Mesenchymal stem cell (in vitro differentiated cells and primary cell): ENCODE data around the gene LAIR2.
A peak's percentile ranks its signal among the peaks of the same experiment; 100 is the strongest.

ENCODE experiments used
- DNase-seq: peaks from one replicate; pipeline ENCODE4 v3.0.0-alpha.2; 2013
- H2AFZ ChIP-seq: one replicate; pipeline ENCODE4 v1.6.1; 2013; ENCODE audit warnings: low read depth, mild to moderate bottlenecking, control low read depth, inconsistent platforms, low read length, moderate library complexity
- H2AK5ac ChIP-seq: 2 replicates; pipeline ENCODE4 v1.6.1; 2013; ENCODE audit warnings: low read length, moderate library complexity, mild to moderate bottlenecking, inconsistent platforms; ENCODE audit not compliant: severe bottlenecking
- H2BK120ac ChIP-seq: one replicate; pipeline ENCODE4 v1.6.1; 2013; ENCODE audit warnings: low read depth, mild to moderate bottlenecking, inconsistent platforms, low read length, moderate library complexity
- H2BK12ac ChIP-seq, 2 experiments: one replicate each; pipeline ENCODE4 v1.6.1; 2013; ENCODE audit warnings: inconsistent platforms in 2 of 2, low read length in 2 of 2, mild to moderate bottlenecking in 2 of 2, moderate library complexity in 2 of 2, control low read depth in 1 of 2
- H2BK15ac ChIP-seq: one replicate; pipeline ENCODE4 v1.6.1; 2013; ENCODE audit warnings: mild to moderate bottlenecking, low read depth, inconsistent platforms; ENCODE audit not compliant: poor library complexity, severe bottlenecking
- H2BK5ac ChIP-seq: 2 replicates; pipeline ENCODE4 v1.6.1; 2013; ENCODE audit warnings: low read depth, mild to moderate bottlenecking, low read length, control low read depth, inconsistent platforms; ENCODE audit not compliant: poor library complexity, severe bottlenecking
- H3K14ac ChIP-seq, 2 experiments: one replicate each; pipeline ENCODE4 v1.6.1; 2013; ENCODE audit warnings: inconsistent platforms in 2 of 2, low read length in 2 of 2, control low read depth in 1 of 2, mild to moderate bottlenecking in 1 of 2, moderate library complexity in 1 of 2
- H3K18ac ChIP-seq, 2 experiments: one replicate each; pipeline ENCODE4 v1.6.1; 2013; ENCODE audit warnings: inconsistent platforms in 2 of 2, low read length in 2 of 2, control low read depth in 1 of 2, low read depth in 1 of 2, mild to moderate bottlenecking in 1 of 2
- H3K23ac ChIP-seq, 2 experiments: one replicate each; pipeline ENCODE4 v1.6.1; 2013; ENCODE audit warnings: inconsistent platforms in 2 of 2, low read length in 2 of 2, mild to moderate bottlenecking in 2 of 2, moderate library complexity in 2 of 2, control low read depth in 1 of 2
- H3K27ac ChIP-seq: 2 replicates; pipeline ENCODE4 v1.5.1; 2013; ENCODE audit warnings: mild to moderate bottlenecking, moderate library complexity, low read length, control low read depth, inconsistent platforms; ENCODE audit not compliant: poor library complexity, severe bottlenecking
- H3K27me3 ChIP-seq, 2 experiments: 2 replicates each; pipeline versions ENCODE4 v1.6.1 to v1.7.0; 2013; ENCODE audit warnings: low read length in 2 of 2, mild to moderate bottlenecking in 2 of 2, moderate library complexity in 2 of 2, control low read depth in 1 of 2, inconsistent platforms in 1 of 2; ENCODE audit not compliant: control insufficient read depth in 1 of 2, insufficient read depth in 1 of 2
- H3K36me3 ChIP-seq, 2 experiments: 2 replicates each; pipeline versions ENCODE4 v1.6.1 to v1.7.0; 2013; ENCODE audit warnings: low read length in 2 of 2, control low read depth in 1 of 2, inconsistent platforms in 1 of 2, low read depth in 1 of 2, mild to moderate bottlenecking in 1 of 2; ENCODE audit not compliant: insufficient read depth in 2 of 2, control insufficient read depth in 1 of 2
- H3K4ac ChIP-seq, 2 experiments: one replicate each; pipeline ENCODE4 v1.6.1; 2013; ENCODE audit warnings: inconsistent platforms in 2 of 2, low read length in 2 of 2, mild to moderate bottlenecking in 2 of 2, moderate library complexity in 2 of 2, control low read depth in 1 of 2, low read depth in 1 of 2
- H3K4me1 ChIP-seq: 2 replicates; pipeline ENCODE4 v1.6.1; 2013; ENCODE audit warnings: low read depth, low read length, control low read depth; ENCODE audit not compliant: control insufficient read depth, insufficient read depth
- H3K4me2 ChIP-seq: 2 replicates; pipeline ENCODE4 v1.6.1; 2013; ENCODE audit warnings: low read length, mild to moderate bottlenecking, inconsistent platforms; ENCODE audit not compliant: poor library complexity, severe bottlenecking
- H3K4me3 ChIP-seq, 2 experiments: 2 replicates each; pipeline versions ENCODE4 v1.5.1 to v1.7.0; 2013; ENCODE audit warnings: low read length in 2 of 2, mild to moderate bottlenecking in 2 of 2, control low read depth in 1 of 2, low read depth in 1 of 2; ENCODE audit not compliant: insufficient read depth in 1 of 2
- H3K79me1 ChIP-seq: replicated peaks from 2 replicates; pipeline ENCODE4 v1.6.1; 2013; ENCODE audit warnings: mild to moderate bottlenecking, control low read depth, low read length, inconsistent platforms; ENCODE audit not compliant: poor library complexity, severe bottlenecking
- H3K9ac ChIP-seq: 2 replicates; pipeline ENCODE4 v1.7.0; 2013; ENCODE audit warnings: mild to moderate bottlenecking, low read length, moderate library complexity
- H3K9me3 ChIP-seq: 2 replicates; pipeline ENCODE4 v1.7.0; 2013; ENCODE audit warnings: mild to moderate bottlenecking, low read length; ENCODE audit not compliant: control insufficient read depth
- H4K8ac ChIP-seq: one replicate; pipeline ENCODE4 v1.6.1; 2013; ENCODE audit warnings: inconsistent platforms, mild to moderate bottlenecking, low read length, moderate library complexity
- H4K91ac ChIP-seq: one replicate; pipeline ENCODE4 v1.6.1; 2013; ENCODE audit warnings: mild to moderate bottlenecking, low read length, inconsistent platforms
- WGBS: methylation state at CpG from one replicate; pipeline ENCODE4 v1.1.7; 2013; ENCODE audit warnings: mixed read lengths; 5-methylcytosine and 5-hydroxymethylcytosine counted together

Gene LAIR2

DNA sequence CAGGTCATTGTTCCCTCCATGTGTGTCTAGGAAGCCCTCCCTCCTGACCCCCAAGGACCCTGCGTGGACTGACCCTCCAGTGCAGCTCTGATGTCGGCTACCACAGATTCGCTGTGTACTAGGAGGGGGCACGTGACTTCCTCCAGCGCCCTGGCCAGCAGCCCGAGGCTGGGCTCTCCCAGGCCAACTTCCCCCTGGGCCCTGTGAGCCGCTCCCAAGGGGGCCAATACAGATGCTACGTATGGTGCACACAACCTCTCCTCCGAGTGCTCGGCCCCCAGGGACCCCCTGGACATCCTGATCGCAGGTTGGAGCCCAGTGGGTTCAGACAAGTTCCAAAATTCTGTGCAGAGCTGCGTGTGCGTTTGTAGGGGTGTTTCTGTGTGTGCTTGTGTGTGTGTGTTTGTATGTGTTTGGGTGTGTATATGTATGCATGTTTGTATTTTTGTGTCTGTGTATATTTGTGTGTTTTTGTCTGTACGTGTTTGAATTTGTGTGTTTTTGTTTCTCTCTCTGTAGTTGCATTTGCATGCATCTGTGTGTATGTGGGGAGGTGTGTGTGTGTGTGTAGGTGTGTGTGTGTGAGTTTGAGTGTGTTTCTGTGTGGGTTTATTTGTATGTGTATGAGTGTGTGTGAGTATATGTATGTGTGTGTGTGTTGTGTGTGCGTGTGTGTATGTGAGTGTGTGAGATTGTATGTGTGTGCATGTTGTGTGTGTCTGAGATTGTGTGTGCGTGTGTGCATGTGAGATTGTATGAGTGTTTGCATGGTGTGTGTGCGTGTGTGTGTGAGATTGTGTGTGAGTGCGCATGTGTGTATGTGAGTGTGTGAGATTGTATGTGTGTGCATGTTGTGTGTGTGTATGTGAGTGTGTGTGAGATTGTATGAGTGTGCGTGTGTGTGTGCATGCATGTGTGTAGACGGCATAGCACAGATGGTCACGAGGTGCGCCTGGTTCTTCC lies 49.6 kb downstream of the LAIR2 start:
- Histone ChIP-seq H3K23ac (no peak overlapping the region), H2BK5ac (no peak overlapping the region), H3K9me3 (no peaks in the 10 kb centered on the region), H4K8ac (no peak overlapping the region), H3K14ac (no peak overlapping the region), H3K36me3 (no peaks in the 10 kb centered on the region), H4K91ac (peak overlapping the region; percentile 19), H3K27me3 (no peaks in the 10 kb centered on the region), H3K4me2 (no peak overlapping the region), H2AFZ (no peak overlapping the region), H3K79me1 (no peaks in the 10 kb centered on the region), H3K27ac (no peak overlapping the region), H2BK15ac (no peak overlapping the region), H3K4me3 (no peak overlapping the region), H2BK120ac (no peak overlapping the region), H3K4ac (no peak overlapping the region), H2BK12ac (no peak overlapping the region), H2AK5ac (no peak overlapping the region), H3K9ac (no peak overlapping the region), H3K18ac (no peak overlapping the region), H3K4me1 (no peaks in the 10 kb centered on the region)
- DNase-seq: no peak
- 78% methylated on average over 22 of the region's 22 CpGs for WGBS

DNA sequence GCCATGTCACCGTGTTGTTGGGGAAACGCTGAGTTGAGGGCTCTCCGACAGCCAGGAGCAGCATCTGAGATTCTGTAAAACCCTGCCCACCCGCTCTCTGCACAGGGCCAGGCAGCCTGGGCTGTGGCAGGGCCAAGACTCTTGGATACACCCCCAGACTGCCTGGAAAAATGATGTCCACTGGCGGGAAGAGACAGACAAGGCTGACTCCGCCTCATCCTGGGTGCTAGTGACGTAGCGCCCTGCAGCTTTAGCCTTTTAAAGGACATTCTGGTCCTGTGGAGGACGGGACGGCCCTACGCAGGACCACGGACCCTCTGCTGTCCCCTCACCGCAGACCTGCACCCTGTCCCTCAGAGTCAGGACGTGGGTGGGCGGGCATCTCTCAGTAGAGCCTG lies 50.3 kb downstream of the LAIR2 start:
- H3K79me1 ChIP-seq: no peaks in the 10 kb centered on the region
- H3K27me3 ChIP-seq: no peaks in the 10 kb centered on the region
- no peaks in the 10 kb centered on the region for H3K36me3 ChIP-seq
- H2BK12ac ChIP-seq: no peak overlapping the region
- no peak overlapping the region for H3K4ac ChIP-seq
- H2BK120ac ChIP-seq: no peak overlapping the region
- no peak overlapping the region for H3K9ac ChIP-seq
- H3K9me3 ChIP-seq: no peaks in the 10 kb centered on the region
- no peak overlapping the region for H2BK15ac ChIP-seq
- no peak overlapping the region for H3K14ac ChIP-seq
- WGBS: 80% methylated on average over 15 of the region's 15 CpGs
- no peak overlapping the region for H2AFZ ChIP-seq
- no peak overlapping the region for H2AK5ac ChIP-seq
- DNase-seq: no peak
- no peak overlapping the region for H2BK5ac ChIP-seq
- H3K4me1 ChIP-seq: no peaks in the 10 kb centered on the region
- peak overlapping the region; percentile 19 for H4K91ac ChIP-seq
- no peak overlapping the region for H3K4me2 ChIP-seq
- no peak overlapping the region for H3K18ac ChIP-seq
- H3K4me3 ChIP-seq: no peak overlapping the region
- no peak overlapping the region for H4K8ac ChIP-seq
- no peak overlapping the region for H3K27ac ChIP-seq
- H3K23ac ChIP-seq: no peak overlapping the region

DNA sequence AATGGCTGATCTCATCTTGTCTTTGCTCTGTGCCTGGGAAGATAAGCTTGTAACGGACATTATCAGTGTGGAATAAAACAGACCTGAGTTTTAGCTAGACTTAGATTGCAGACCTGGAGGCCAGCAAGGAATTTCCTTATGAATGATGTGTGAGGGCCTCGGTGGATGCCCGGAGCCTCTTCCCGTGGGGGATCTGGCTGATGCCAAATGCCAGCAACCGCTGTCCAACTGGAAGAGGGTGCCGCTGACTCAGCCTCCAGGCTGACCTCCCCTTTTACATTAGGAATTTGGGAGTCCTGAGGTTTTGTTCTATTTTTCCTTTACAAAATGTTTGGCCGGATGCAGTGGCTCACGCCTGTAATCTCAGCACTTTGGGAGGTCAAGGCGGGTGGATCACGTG lies 51.4 kb downstream of the LAIR2 start:
- no peak overlapping the region for H3K27ac ChIP-seq
- H2BK120ac ChIP-seq: no peak overlapping the region
- no peak overlapping the region for H2BK5ac ChIP-seq
- no peak overlapping the region for H3K14ac ChIP-seq
- H2BK12ac ChIP-seq: no peak overlapping the region
- H3K36me3 ChIP-seq: no peaks in the 10 kb centered on the region
- H2BK15ac ChIP-seq: no peak overlapping the region
- no peaks in the 10 kb centered on the region for H3K79me1 ChIP-seq
- H3K4me1 ChIP-seq: no peaks in the 10 kb centered on the region
- H2AFZ ChIP-seq: no peak overlapping the region
- H3K9me3 ChIP-seq: no peaks in the 10 kb centered on the region
- no peak overlapping the region for H3K4me3 ChIP-seq
- H2AK5ac ChIP-seq: no peak overlapping the region
- no peak for DNase-seq
- no peak overlapping the region for H3K23ac ChIP-seq
- no peak overlapping the region for H4K91ac ChIP-seq
- no peak overlapping the region for H3K9ac ChIP-seq
- WGBS: 84% methylated on average over 10 of the region's 10 CpGs
- H3K27me3 ChIP-seq: no peaks in the 10 kb centered on the region
- H3K4me2 ChIP-seq: no peak overlapping the region
- no peak overlapping the region for H4K8ac ChIP-seq
- H3K18ac ChIP-seq: no peak overlapping the region
- H3K4ac ChIP-seq: no peak overlapping the region

DNA sequence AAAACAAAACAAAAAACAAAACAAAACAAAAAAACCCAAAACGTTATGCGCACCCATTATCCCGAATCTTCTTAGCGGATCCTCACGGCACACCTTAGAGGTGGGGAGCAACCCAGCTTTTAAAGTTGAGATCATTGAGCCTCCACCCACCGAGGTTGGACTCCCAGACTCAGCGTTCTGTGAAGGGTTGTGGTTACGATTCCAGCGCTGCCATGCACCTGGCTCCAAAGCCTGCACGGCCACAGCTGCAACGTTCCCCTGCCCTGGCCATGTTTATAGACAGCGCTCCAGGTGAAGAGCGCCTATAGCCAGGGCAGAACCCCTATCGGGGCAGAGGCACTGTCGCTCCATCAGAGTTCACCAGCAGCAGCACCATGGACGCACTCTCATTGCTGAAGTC lies 52.3 kb downstream of the LAIR2 start:
- no peaks in the 10 kb centered on the region for H3K9me3 ChIP-seq
- whole genome bisulfite sequencing: 84% methylated on average over 16 of the region's 16 CpGs
- no peak overlapping the region for H2AFZ ChIP-seq
- H3K23ac ChIP-seq: no peak overlapping the region
- no peaks in the 10 kb centered on the region for H3K36me3 ChIP-seq
- H3K4me1 ChIP-seq: no peaks in the 10 kb centered on the region
- no peak overlapping the region for H4K91ac ChIP-seq
- H2BK12ac ChIP-seq: no peak overlapping the region
- H2BK5ac ChIP-seq: no peak overlapping the region
- no peak overlapping the region for H2BK120ac ChIP-seq
- no peak overlapping the region for H2AK5ac ChIP-seq
- H3K18ac ChIP-seq: no peak overlapping the region
- no peak overlapping the region for H3K14ac ChIP-seq
- no peaks in the 10 kb centered on the region for H3K79me1 ChIP-seq
- H3K4me3 ChIP-seq: no peak overlapping the region
- no peak overlapping the region for H4K8ac ChIP-seq
- H2BK15ac ChIP-seq: no peak overlapping the region
- no peaks in the 10 kb centered on the region for H3K27me3 ChIP-seq
- H3K4ac ChIP-seq: no peak overlapping the region
- no peak overlapping the region for H3K9ac ChIP-seq
- H3K4me2 ChIP-seq: no peak overlapping the region
- H3K27ac ChIP-seq: no peak overlapping the region
- no peak for DNase-seq
